CD1c-positive myeloid dendritic cell (primary cell): Measurements from ENCODE around the gene MAPK13.
"Not testable (repeated sequence)": the region's sequence is repeated elsewhere in the genome, so short reads cannot be mapped to it uniquely, and the experiment has no call there.

Experiments used
- DNase-seq: peaks from one replicate; pipeline ENCODE4 v3.0.0-alpha.2; 2016; ENCODE audit errors: extremely low spot score

MAPK13 gene

GRCh38 chr6:36114798-36115408 is 15.4 kb upstream of the MAPK13 start:
- peak; percentile 60 for DNase-seq

- no peak for DNase-seq
These were observed 14.9 kb upstream of the MAPK13 start for GRCh38 chr6:36115412-36115811.

GRCh38 chr6:36116066-36116864 is 14.0 kb upstream of the MAPK13 start:
- DNase-seq, result no peak

GRCh38 chr6:36116943-36117342 is 13.4 kb upstream of the MAPK13 start:
- no peak for DNase-seq

GRCh38 chr6:36117658-36118549 is 12.4 kb upstream of the MAPK13 start:
- DNase-seq, result no peak

GRCh38 chr6:36118550-36119107 is 11.7 kb upstream of the MAPK13 start:
- peak; percentile 63 for DNase-seq

- peak; percentile 22 for DNase-seq
These were observed 11.1 kb upstream of the MAPK13 start for GRCh38 chr6:36119209-36119608.

- DNase-seq, result peak; percentile 21
These were observed 10.3 kb upstream of the MAPK13 start for GRCh38 chr6:36120018-36120417.

GRCh38 chr6:36120539-36120938 is 9.8 kb upstream of the MAPK13 start:
- DNase-seq, result peak; percentile 80

GRCh38 chr6:36120979-36121786 is 9.1 kb upstream of the MAPK13 start:
- DNase-seq, result peak; percentile 78

- no peak for DNase-seq
These were observed 8.4 kb upstream of the MAPK13 start for GRCh38 chr6:36121787-36122494.

- DNase-seq, result no peak
These were observed 7.6 kb upstream of the MAPK13 start for GRCh38 chr6:36122495-36123269.

- peak; percentile 87 for DNase-seq
These were observed 6.8 kb upstream of the MAPK13 start for GRCh38 chr6:36123270-36124139.

GRCh38 chr6:36124346-36124745 is 6.0 kb upstream of the MAPK13 start:
- not testable (repeated sequence) for DNase-seq

GRCh38 chr6:36124881-36125280 is 5.4 kb upstream of the MAPK13 start:
- DNase-seq, result no peak

- no peak for DNase-seq
These were observed 4.7 kb upstream of the MAPK13 start for GRCh38 chr6:36125575-36125974.

GRCh38 chr6:36126121-36126520 is 4.2 kb upstream of the MAPK13 start:
- DNase-seq, result no peak

- peak; percentile 79 for DNase-seq
These were observed 3.5 kb upstream of the MAPK13 start for GRCh38 chr6:36126553-36127458.
